GM18861 (cell line): Measurements from ENCODE around the gene RPL21.
"Not testable (repeated sequence)": the region's sequence is repeated elsewhere in the genome, so short reads cannot be mapped to it uniquely, and the experiment has no call there.

Experiments used
- ATAC-seq: cut with Tn5 transposase; IDR thresholded peaks from one replicate; pipeline ENCODE4 v1.9.1; 2021; ENCODE audit not compliant: unreplicated experiment

RPL21 gene

DNA sequence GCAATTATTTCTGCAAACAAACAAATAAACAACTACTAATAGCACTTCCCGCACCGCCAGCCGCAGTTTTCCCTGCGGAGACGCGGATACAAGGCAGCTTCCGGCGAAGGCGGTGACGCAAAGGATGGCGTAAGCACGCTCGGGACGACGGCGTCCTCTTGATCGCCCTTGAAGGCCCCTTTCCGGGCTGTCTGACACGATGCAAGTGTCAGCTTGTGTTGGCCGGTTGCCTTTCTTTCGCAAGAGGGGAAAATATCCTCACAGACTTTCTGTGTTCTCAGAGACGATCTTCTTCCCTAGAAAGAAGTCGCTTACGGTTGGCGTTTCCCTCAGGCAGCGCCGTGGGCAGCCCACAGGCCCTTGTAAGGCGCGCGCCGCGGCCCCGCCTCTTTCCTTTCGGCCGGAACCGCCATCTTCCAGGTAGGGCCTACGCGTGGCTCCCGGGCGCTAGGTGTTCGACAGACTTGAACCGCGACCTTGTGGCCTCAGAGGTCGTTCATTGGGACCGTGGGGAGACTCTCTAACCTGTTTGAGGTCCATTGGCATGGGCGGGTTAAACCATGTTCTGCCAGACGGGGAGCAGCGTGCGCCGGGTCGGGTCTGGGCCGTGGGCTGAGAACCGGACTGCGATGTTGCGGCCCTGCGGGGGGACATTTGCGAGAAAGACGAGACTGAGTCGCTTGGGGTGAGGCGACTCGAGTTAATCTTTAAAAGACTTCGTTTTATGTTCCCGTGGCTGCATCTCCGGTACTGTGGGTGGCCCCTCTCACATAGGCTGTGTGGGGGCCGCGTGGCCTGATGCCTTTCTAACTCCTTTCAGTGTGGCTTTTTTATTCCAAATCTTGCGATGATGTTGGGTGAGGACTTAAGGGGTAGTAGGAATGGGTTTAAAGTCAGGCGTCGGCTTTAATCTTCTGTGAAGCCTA is at the start of gene RPL21:
TSS of gene RPL21 (plus strand) at position 393 of the 926 bp plus-strand sequence. CDS start 2,219 bp downstream, outside the sequence.
- peak; percentile 85 for ATAC-seq

DNA sequence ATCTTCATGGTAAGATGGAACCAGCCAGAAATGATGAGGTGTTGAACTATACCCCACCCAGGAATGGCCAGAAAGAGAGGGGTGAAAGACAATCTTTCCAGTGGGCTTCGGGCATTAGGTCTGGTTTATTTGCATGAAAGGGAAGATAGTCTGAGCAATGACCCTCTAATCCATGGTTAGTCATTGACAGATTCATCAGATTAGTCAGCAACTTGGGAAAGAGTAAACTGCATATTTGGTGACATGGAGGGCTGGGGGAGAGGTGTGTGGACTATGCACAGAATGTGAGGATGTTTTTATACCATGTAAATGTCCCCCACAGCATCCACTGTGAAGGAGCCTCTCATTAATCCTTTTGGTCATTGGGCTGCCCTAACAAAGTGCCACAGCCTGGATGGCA is 49.7 kb upstream of the RPL21 start:
- ATAC-seq: no peak

DNA sequence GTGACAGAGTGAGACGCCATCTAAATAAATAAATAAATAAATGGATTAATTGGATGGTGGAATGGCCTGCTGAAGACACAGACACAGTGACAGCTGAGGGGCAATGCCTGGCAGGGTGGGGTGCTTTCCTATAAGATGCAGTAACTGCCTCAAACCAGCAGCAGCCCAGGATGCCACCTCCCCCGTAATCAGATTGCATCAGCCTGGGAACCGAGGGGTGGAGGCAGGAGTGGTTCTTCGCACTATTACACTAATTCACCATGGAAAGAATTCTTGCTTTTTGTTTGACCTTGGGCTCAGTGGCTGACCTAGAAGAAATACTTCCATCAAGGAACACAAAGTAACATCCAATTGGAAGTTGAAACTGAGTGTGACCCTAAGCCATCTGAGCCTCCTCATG is 48.2 kb upstream of the RPL21 start:
- ATAC-seq: no peak

DNA sequence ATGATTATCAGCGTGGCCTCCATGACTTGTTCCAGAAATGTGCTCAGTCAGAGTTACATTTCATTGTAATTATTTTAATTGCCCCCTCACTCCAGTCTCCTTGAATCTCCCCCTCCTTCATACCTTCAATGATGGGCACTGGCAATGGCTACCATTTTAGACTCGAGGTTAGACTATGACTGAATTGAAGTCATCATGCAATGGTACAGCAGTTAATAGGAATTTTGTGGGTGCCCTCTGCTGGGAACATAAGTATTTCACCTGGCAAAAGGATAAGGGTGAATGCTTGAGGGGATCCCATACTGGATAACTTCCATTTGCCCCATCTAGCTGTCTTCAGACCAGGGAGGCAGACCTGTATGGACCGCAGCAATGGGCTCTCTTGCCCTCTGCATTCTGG is 47.5 kb upstream of the RPL21 start:
- no peak for ATAC-seq

DNA sequence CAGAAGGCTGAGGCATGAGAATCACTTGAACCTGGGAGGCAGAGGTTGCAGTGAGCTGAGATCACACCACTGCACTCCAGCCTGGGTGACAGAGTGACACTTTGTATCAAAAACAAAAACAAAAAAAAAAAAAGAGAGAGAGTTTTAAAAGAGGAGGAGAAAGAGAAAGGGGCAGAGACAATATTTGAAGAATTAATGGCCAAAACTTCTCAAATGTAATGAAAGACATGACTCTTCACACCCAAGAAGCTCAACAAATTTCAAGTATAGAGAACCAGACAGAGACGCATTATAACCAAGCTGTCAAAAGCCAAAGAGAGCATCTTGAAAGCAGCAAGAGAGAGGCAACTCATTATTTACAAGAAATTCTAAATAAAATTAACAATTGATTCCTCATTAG is 42.8 kb upstream of the RPL21 start:
- no peak for ATAC-seq

DNA sequence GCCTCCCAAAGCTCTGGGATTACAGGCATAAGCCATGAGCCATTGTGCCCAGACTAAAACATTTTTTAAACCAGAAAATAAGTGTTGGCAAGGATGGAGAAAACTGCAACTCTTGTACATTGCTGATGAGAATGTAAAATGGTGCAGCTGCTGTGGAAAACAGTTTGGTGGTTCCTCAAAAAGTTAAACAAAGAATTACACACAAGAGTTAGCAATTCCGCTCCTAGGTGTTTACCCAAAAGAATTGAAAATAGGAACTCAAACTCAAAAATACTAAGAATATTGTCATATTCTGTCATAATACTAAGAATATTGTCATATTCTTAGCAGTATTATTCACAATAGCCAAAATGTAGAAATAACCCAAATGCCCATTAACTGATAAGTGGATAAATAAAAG is 40.1 kb upstream of the RPL21 start:
- no peak for ATAC-seq

DNA sequence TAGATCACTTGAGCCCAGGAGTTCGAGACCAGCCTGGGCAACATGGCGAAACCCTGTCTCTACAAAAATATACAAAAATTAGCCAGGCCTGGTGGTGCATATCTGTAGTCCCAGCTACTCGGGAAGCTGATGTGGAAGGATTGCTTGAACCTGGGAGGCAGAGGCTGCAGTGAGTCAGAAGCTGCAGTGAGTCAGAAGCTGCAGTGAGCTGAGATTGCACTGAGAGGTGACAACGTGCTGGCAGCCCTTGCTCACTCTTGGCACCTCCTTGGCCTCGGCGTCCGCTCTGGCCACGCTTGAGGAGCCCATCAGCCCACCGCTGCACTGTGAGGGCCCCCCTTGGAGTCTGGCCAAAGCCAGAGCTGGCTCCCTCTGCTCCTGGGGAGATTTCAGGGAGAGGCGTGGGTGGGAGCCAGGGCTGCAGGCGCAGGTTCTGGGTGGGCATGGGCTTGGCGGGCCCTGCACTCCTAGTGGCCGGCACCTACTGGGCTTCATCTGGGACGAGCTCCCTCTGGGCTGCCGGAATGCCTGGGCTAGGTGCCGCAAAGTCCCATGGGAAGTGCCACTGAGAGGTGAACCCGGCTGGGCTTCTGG is 39.5 kb upstream of the RPL21 start:
- ATAC-seq: no peak

DNA sequence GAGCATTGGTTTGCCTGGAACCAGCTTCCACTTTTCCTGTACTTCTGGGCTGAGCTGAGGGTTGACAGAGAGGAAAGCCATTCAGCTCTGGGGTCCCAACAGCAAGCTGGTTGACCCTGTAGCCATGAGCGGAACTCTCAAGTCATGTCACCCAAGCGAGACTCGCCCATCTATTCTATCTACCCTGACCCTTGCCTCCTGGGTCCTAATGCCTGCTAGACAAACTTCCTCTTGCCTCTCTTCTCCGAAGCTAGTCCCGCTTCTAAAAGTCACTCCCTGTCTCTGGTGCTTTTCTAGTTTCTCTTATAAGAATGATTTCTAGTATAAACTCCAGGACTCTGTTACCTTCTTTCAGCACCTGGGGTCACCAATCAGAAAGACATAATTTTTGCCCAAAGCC is 38.0 kb upstream of the RPL21 start:
- ATAC-seq: not testable (repeated sequence)

DNA sequence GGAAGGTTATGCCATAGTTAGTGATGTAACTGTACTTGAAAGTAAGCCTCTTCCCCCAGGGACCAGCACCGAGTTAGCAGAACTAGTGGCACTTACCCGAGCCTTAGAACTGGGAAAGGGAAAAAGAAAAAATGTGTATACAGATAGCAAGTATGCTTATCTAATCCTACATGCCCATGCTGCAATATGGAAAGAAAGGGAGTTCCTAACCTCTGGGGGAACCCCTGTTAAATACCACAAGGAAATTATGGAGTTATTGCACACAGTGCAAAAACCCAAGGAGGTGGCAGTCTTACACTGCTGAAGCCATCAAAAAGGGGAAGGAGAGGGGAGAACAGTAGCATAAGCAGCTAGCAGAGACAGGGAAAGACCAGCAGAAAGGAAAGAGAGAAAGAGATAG is 33.6 kb upstream of the RPL21 start:
- ATAC-seq: not testable (repeated sequence)

DNA sequence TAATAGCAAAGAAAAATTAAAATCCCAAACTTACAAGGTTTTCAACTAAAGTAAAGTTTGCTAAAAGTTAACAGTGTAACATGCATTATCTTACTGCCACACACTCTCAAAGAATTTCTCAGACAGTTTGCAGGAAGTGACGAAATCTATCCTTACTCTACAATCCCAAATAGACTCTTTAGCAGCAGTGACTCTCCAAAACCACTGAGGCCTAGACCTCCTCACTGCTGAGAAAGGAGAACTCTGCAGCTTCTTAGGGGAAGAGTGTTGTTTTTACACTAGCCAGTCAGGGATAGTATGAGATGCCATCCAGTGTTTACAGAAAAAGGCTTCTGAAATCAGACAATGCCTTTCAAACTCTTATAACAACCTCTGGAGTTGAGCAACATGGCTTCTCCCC is 32.5 kb upstream of the RPL21 start:
- ATAC-seq: not testable (repeated sequence)

DNA sequence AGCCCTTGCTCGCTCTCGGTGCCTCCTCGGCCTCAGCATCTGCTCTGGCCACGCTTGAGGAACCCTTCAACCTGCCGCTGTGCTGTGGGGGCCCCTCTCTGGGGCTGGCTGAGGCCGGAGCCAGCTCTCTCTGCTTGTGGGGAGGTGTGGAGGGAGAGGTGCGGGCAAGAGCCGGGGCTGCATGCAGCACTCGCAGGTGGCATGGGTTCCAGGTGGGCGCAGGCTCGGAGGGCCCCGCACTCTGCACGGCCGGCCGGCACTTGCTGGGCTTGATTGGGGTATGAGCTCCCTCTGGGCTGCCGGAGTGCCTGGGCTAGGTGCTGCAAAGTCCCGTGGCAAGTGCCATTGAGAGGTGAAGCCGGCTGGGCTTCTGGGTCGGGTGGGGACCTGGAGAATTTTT is 31.7 kb upstream of the RPL21 start:
- ATAC-seq: no peak

DNA sequence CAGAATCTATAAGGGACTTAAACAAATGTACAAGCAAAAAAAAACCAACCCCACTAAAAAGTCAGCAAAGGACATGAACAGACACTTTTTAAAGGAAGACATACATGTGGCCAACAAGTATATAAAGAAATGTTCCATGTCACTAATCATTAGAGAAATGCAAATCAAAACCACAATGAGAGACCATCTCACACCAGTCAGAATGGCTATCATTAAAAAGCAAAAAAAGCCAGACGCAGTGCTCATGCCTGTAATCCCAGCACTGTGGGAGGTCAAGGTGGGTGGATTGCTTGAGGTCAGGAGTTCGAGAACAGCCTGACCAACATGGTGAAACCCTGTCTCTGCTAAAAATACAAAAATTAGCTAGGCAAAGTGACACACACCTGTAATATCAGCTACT is 29.3 kb upstream of the RPL21 start:
- peak; percentile 64 for ATAC-seq

DNA sequence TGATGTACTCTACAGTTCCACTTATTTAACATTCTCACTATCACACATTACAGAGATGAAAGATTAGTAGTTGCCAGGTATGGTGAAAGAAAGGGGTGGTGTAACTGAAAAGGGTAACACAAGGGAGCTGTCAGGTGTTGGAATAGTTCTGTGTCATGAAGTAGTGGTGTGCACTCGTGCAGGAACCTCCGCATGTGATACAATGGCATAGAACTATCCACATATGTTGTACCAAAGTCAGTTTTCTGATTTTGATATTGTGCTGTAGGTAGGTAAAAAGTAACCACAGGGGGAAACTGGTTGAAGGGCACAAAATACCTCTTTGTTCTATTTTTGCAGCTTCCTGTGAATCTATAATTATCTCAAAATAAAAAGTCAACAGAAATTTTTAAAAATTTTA is 24.4 kb upstream of the RPL21 start:
- ATAC-seq: no peak

DNA sequence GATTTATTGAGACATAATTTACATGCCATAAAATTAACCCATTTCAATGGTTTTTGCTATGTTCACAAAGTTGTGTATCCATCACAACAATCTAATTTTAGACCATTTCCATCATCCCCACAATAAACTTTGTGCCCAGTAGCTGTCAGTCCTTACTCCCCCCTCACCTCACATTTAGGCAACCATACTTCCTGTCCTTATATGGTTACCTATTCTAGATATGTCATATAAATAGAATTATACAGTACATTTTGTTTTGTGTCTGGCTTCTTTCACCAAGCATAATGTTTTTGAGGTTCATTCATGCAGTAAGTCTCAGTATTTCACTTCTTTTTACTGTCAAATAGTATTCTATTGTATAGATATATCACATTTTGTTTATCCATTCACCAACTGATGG is 23.2 kb upstream of the RPL21 start:
- ATAC-seq: no peak

DNA sequence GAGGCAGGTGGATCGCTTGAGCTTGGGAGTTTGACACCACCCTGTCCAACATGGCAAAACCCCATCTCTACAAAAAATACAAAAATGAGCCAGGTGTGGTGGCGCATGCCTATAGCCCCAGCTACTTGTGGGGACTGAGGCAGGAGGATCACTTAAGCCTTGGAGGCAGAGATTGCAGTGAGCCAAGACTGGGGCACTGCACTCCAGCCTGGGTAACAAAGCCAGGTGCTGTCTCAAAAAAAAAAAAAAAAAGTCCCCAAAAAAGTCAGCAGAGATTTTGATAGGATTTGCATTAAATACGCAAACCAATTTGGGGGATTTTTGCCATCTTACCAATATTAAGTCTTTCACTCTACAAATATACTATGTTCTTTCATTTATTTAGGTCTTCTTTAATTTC is 21.7 kb upstream of the RPL21 start:
- ATAC-seq: no peak

DNA sequence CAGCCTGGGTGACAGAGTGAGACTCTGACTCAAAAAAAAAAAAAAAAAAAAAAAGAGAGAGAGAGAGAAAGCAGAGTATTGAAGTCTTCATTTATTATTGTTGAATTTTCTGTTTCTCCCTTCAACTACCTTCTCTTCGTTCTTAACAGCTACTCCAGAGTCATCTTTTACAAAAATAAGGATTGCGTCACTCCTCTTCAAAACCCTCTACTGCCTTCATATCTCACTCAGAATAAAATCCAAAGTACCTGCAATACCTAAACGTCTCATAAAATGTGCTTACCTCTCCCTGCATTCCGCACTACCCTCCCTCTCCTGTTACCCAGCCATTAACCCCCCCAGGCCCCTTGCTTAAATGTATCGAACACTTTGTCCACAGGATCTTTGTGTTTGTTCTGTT is 17.4 kb upstream of the RPL21 start:
- ATAC-seq: no peak

DNA sequence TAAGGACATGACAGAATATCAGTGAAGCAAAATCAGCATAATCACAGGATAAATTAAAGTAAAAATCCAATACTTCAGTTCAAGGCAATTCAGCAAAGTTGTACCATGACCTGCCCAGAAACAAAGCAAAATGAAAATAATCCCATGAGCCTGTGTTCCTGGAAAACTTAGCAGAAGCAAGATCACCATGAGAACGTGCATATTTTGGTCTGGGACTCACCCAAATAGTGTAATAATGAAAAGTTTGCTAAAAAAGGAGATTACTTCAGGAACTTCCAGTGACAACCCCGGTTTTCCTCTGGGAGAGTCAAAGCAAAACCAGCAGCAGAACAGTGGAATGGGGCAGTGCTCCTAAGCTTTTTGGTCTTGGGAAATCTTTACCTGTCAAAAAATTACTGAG is 14.9 kb upstream of the RPL21 start:
- ATAC-seq: no peak

DNA sequence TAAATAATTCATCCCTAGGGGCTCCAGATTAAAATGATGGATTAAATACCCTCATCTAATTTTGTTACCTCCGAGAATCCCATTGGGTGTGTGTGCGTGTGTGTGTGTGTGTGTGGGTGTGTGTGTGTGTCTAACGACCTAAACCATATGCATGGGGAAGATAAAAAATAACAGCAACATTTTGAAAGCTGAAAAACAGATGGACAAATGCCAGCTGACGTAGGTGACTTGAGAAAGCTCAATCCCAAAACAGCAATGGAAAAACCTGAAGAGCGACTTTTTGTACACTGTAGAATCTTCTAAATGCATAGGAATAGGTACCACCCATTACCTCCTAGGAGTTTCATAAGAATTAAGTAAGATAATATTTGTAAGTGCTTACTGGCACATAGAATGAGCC is 8.7 kb upstream of the RPL21 start:
- ATAC-seq: no peak

DNA sequence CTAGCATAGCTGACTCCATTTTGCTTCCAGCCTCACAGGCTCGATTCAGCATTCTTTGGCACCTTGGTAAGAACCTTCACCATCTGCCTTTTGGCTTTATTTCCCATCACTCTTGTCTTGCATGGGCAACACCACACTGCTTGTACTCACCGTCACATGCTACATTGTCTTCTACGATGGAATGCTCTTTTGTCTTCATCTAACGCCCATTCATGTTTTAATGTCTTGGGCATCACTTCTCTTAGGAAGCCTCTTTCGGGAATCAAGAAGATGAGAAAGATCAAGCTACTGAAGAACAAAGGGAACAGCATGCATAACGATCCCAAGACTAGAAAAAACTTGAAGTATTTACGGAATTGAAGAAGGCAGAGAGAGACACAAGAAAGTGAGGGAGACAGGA is 5.7 kb upstream of the RPL21 start:
- no peak for ATAC-seq

DNA sequence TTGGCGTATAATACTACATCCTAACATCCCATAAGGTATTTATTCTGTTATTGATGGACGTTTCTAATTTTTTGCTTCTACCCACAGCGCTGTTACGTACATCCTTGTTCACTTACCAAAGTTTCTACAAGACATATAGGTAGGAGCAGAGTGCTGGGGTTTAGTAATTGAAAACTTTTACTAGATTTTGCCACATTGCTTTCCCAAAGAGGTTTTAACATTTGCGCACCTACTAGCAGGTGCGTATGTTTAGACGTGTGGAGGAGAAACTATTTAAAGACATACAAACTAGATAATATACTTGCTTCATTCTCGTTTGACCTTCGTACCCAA is 559 bp upstream of the RPL21 start:
- ATAC-seq: no peak

DNA sequence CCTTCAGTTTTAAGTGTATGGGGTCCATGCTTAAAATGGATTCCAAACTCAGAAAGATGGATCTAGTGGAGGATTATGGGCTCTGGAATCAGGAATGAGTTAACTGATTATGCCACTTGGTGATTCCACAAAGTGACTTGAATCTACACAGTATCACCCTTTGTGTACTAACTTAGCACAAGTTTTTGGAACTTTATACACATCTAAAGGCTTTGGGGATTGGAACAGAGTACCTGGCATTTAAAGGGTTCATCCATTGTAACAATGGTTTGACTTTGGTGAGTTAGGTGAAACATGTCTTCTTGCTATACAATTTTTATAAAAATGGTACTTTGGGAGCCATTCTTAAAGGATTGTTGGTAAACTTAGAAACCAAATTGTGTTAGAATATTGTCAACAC is 1.1 kb downstream of the RPL21 start:
- ATAC-seq: no peak

DNA sequence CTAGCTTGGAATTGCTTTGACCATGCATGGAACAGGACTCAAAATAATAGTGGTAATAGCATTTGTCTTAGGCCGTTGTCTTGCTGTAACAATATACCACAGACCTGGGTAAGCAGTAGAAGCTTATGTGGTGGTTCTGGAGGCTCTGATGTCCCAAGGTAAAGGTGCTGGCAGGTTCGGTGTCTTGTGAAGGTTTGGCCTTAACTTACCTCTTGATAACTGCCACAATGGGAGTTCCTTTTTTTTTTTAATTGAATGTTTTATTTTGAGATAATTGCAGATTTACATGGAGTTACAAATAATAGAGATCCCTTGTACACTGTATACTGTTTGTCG is 5.8 kb downstream of the RPL21 start:
- no peak for ATAC-seq
